H9 (cell line): ENCODE measurements around the gene LUZP2. TPM values are rescaled to one million over a fixed set of nuclear protein-coding genes. Genes with fewer than 3 reads are reported as not detected.
A peak's percentile ranks its signal among the peaks of the same experiment; 100 is the strongest.

Source experiments
- DNase-seq: peaks from one replicate; pipeline ENCODE4 v3.0.0-alpha.2; 2017
- H2AFZ ChIP-seq: one replicate; pipeline ENCODE4 v1.6.1; 2013; ENCODE audit warnings: mild to moderate bottlenecking, low read length, control low read depth, moderate library complexity
- H2AK5ac ChIP-seq: 2 replicates; pipeline ENCODE4 v1.6.1; 2013; ENCODE audit warnings: low read length, control low read depth, mixed read lengths; ENCODE audit not compliant: insufficient read length
- H2BK120ac ChIP-seq: one replicate; pipeline ENCODE4 v1.6.1; 2013; ENCODE audit warnings: low read depth, mild to moderate bottlenecking, low read length, control low read depth, inconsistent platforms; ENCODE audit not compliant: poor library complexity, severe bottlenecking
- H2BK12ac ChIP-seq: 2 replicates; pipeline ENCODE4 v1.6.1; 2013; ENCODE audit warnings: low read length, control low read depth, mixed read lengths, low read depth; ENCODE audit not compliant: insufficient read length
- H2BK15ac ChIP-seq: 2 replicates; pipeline ENCODE4 v1.6.1; 2013; ENCODE audit warnings: low read depth, low read length, control low read depth
- H2BK20ac ChIP-seq: one replicate; pipeline ENCODE4 v1.6.1; 2013; ENCODE audit warnings: low read depth, mild to moderate bottlenecking, low read length, control low read depth, inconsistent platforms; ENCODE audit not compliant: poor library complexity, severe bottlenecking
- H2BK5ac ChIP-seq: 2 replicates; pipeline ENCODE4 v1.6.1; 2013; ENCODE audit warnings: low read length, control low read depth, mixed read lengths; ENCODE audit not compliant: insufficient read length
- H3K14ac ChIP-seq: 2 replicates; pipeline ENCODE4 v1.6.1; 2013; ENCODE audit warnings: low read length, control low read depth; ENCODE audit not compliant: insufficient read depth
- H3K18ac ChIP-seq: 2 replicates; pipeline ENCODE4 v1.6.1; 2013; ENCODE audit warnings: low read depth, mild to moderate bottlenecking, mixed read lengths, low read length, control low read depth; ENCODE audit not compliant: insufficient read length
- H3K23ac ChIP-seq: 2 replicates; pipeline ENCODE4 v1.6.1; 2013; ENCODE audit warnings: low read length, control low read depth, mixed read lengths, low read depth; ENCODE audit not compliant: insufficient read length
- H3K23me2 ChIP-seq: 2 replicates; pipeline ENCODE4 v1.6.1; 2013; ENCODE audit warnings: low read depth, mild to moderate bottlenecking, mixed read lengths, low read length, control low read depth; ENCODE audit not compliant: insufficient read length, poor library complexity, severe bottlenecking
- H3K27ac ChIP-seq: 2 replicates; pipeline ENCODE4 v1.5.1; 2013; ENCODE audit warnings: low read length, control low read depth, mixed read lengths, low read depth; ENCODE audit not compliant: insufficient read length
- H3K27me3 ChIP-seq: 2 replicates; pipeline ENCODE4 v1.6.1; 2013; ENCODE audit warnings: low read length, control low read depth, inconsistent platforms; ENCODE audit not compliant: insufficient read depth
- H3K4ac ChIP-seq: 2 replicates; pipeline ENCODE4 v1.6.1; 2013; ENCODE audit warnings: low read depth, mild to moderate bottlenecking, control low read depth, inconsistent platforms, low read length, moderate library complexity
- H3K4me1 ChIP-seq: 2 replicates; pipeline ENCODE4 v1.6.1; 2013; ENCODE audit warnings: low read length, control low read depth, inconsistent platforms; ENCODE audit not compliant: insufficient read depth
- H3K4me2 ChIP-seq: 2 replicates; pipeline ENCODE4 v1.6.1; 2013; ENCODE audit warnings: low read length, control low read depth, mixed read lengths; ENCODE audit not compliant: insufficient read length, insufficient read depth
- H3K56ac ChIP-seq: 2 replicates; pipeline ENCODE4 v1.6.1; 2013; ENCODE audit warnings: low read depth, mild to moderate bottlenecking, mixed read lengths, low read length, control low read depth; ENCODE audit not compliant: insufficient read length
- H3K79me1 ChIP-seq: 2 replicates; pipeline ENCODE4 v1.6.1; 2013; ENCODE audit warnings: low read depth, mild to moderate bottlenecking, moderate library complexity, low read length, control low read depth, inconsistent platforms; ENCODE audit not compliant: insufficient read depth, poor library complexity, severe bottlenecking
- H3K79me2 ChIP-seq: 2 replicates; pipeline ENCODE4 v1.6.1; 2013; ENCODE audit warnings: low read length, control low read depth, inconsistent platforms; ENCODE audit not compliant: insufficient read depth
- H3K9ac ChIP-seq: 2 replicates; pipeline ENCODE4 v1.6.1; 2013; ENCODE audit warnings: low read length, control low read depth, mixed read lengths; ENCODE audit not compliant: insufficient read length; ENCODE audit errors: extremely low read depth
- H3K9me3 ChIP-seq: one replicate; pipeline ENCODE4 v1.6.1; 2013; ENCODE audit warnings: low read depth, low read length, inconsistent platforms; ENCODE audit not compliant: control insufficient read depth
- H3T11ph ChIP-seq: one replicate; pipeline ENCODE4 v1.6.1; 2013; ENCODE audit warnings: mild to moderate bottlenecking, low read length, control low read depth, inconsistent platforms
- H4K20me1 ChIP-seq: one replicate; pipeline ENCODE4 v1.6.1; 2013; ENCODE audit not compliant: control insufficient read depth, insufficient read length, insufficient read depth
- H4K5ac ChIP-seq: 2 replicates; pipeline ENCODE4 v1.6.1; 2013; ENCODE audit warnings: low read depth, mild to moderate bottlenecking, mixed read lengths, low read length, control low read depth; ENCODE audit not compliant: insufficient read length
- H4K8ac ChIP-seq: replicated peaks from 2 replicates; pipeline ENCODE4 v1.6.1; 2013; ENCODE audit warnings: low read length, control low read depth, mixed read lengths, low read depth; ENCODE audit not compliant: insufficient read length
- H4K91ac ChIP-seq: 2 replicates; pipeline ENCODE4 v1.6.1; 2013; ENCODE audit warnings: low read depth, mild to moderate bottlenecking, moderate library complexity, mixed read lengths, low read length, control low read depth; ENCODE audit not compliant: insufficient read length
- H3K27ac Mint-ChIP-seq, 3 experiments: 2 replicates in 2 of 3; 3 replicates in 1 of 3; pipeline ENCODE4 v1.8.0; 2020 to 2021; ENCODE audit warnings: mixed read lengths in 3 of 3, mild to moderate bottlenecking in 1 of 3, moderate library complexity in 1 of 3
- H3K27me3 Mint-ChIP-seq: 2 replicates; pipeline ENCODE4 v1.8.0; 2021; ENCODE audit warnings: low read depth, mild to moderate bottlenecking, moderate library complexity, mixed read lengths
- H3K36me3 Mint-ChIP-seq, 3 experiments: 2 replicates in 2 of 3; 3 replicates in 1 of 3; pipeline ENCODE4 v1.8.0; 2020 to 2021; ENCODE audit warnings: low read depth in 3 of 3, mixed read lengths in 3 of 3; ENCODE audit not compliant: insufficient read depth in 1 of 3
- H3K4me1 Mint-ChIP-seq, 2 experiments: 2 replicates each; pipeline ENCODE4 v1.8.0; 2020; ENCODE audit warnings: mixed read lengths in 2 of 2
- H3K4me3 Mint-ChIP-seq, 2 experiments: 2 replicates in 1 of 2; 3 replicates in 1 of 2; pipeline ENCODE4 v1.8.0; 2020 to 2021; ENCODE audit warnings: mild to moderate bottlenecking in 2 of 2, mixed read lengths in 2 of 2, moderate library complexity in 1 of 2
- H3K9me3 Mint-ChIP-seq, 2 experiments: 2 replicates in 1 of 2; 3 replicates in 1 of 2; pipeline ENCODE4 v1.8.0; 2020; ENCODE audit warnings: mild to moderate bottlenecking in 2 of 2, mixed read lengths in 2 of 2, moderate library complexity in 1 of 2
- WGBS: extraction: QIAGEN DNeasy Blood & Tissue Kit; methylation state at CpG from one replicate; pipeline ENCODE4 v1.1.7; 2013; ENCODE audit warnings: missing lambda C conversion rate, low lambda C conversion rate, mixed read lengths; ENCODE audit not compliant: insufficient read length; ENCODE audit errors: extremely low coverage; 5-methylcytosine and 5-hydroxymethylcytosine counted together
- total RNA-seq: library from RNA; stranded (reverse); gene quantifications from 2 replicates; pipeline ENCODE4 v1.2.1, GENCODE V29; 2021
- TF ChIP-seq, protein P1 (sequence below): fragments of 200-600 bp; sonication (generic); conservative IDR thresholded peaks from 3 replicates; pipeline ENCODE4 v1.8.0; 2021; ENCODE audit warnings: antibody characterized with exemption, mild to moderate bottlenecking

LUZP2 gene
- total RNA-seq, 1 experiment from 2014 or later, result 25.4 TPM

DNA sequence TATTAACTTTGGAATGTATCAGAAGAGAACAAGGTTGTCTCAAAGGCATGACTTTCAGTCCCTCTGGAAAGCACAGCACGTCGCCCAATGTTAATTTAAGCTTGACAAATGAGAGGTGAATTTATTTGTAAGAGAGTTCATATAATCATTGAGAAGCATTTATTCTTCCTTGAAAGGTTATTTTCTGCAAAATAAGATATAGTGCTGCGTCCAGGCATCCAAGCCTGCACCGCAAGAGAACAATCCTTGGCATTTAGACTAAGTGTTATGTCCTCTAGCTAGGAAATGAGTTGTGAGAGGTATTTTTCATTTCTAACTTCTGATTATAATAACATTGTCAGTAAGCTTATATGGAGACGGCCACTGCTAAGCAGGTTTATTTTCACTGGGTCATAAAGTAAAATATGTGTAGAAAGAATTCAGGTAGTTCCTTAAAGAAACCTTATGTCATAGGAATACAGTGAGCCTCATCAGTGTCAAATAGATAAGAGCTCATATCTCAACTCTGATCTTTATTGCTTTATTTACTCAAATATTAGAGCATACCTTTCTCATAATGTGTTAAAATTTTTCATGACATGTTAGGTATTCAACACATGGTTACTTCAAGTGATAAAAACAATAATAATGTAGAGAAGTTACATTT lies 182.0 kb downstream of the LUZP2 start:
- Histone ChIP-seq H4K8ac (no peak overlapping the region), H3K79me1 (no peaks in the 10 kb centered on the region), H3K4me1 (no peaks in the 10 kb centered on the region; the same call in 1 of the 2 replicates), H3K4me2 (no peak overlapping the region), H3K23ac (no peak overlapping the region), H4K5ac (no peak overlapping the region), H3K23me2 (no peaks in the 10 kb centered on the region), H3K27me3 (no peaks in the 10 kb centered on the region), H3K79me2 (no peaks in the 10 kb centered on the region), H2AFZ (no peak overlapping the region), H3K27ac (no peak overlapping the region), H2AK5ac (no peak overlapping the region), H3K9me3 (no peaks in the 10 kb centered on the region), H4K91ac (no peak overlapping the region), H2BK20ac (no peak overlapping the region), H3K9ac (no peak overlapping the region), H3T11ph (no peak overlapping the region), H2BK120ac (no peak overlapping the region), H3K18ac (no peak overlapping the region), H2BK5ac (no peak overlapping the region), H2BK15ac (no peak overlapping the region), H2BK12ac (no peak overlapping the region), H4K20me1 (no peaks in the 10 kb centered on the region), H3K56ac (no peak overlapping the region), H3K4ac (no peak overlapping the region), H3K14ac (no peak overlapping the region)
- Mint-ChIP-seq H3K36me3 (peaks cover 0 to 5% (median 4%) of the 10 kb centered on the region in 3 experiments; a peak in 3 of 7 replicates), H3K27ac (peak overlapping the region in 1 of 3 experiments; percentile 64; a peak in 1 of 7 replicates), H3K4me1 (peaks cover 39 to 44% of the 10 kb centered on the region in 2 experiments), H3K27me3 (no peaks in the 10 kb centered on the region), H3K9me3 (peaks cover 0 to 4% of the 10 kb centered on the region in 2 experiments; a peak in 1 of 5 replicates), H3K4me3 (no peak overlapping the region)
- no CpG with 5 or more reads among the region's 5 CpGs for WGBS
- DNase-seq, result no peak
- TF ChIP-seq, protein P1, sequence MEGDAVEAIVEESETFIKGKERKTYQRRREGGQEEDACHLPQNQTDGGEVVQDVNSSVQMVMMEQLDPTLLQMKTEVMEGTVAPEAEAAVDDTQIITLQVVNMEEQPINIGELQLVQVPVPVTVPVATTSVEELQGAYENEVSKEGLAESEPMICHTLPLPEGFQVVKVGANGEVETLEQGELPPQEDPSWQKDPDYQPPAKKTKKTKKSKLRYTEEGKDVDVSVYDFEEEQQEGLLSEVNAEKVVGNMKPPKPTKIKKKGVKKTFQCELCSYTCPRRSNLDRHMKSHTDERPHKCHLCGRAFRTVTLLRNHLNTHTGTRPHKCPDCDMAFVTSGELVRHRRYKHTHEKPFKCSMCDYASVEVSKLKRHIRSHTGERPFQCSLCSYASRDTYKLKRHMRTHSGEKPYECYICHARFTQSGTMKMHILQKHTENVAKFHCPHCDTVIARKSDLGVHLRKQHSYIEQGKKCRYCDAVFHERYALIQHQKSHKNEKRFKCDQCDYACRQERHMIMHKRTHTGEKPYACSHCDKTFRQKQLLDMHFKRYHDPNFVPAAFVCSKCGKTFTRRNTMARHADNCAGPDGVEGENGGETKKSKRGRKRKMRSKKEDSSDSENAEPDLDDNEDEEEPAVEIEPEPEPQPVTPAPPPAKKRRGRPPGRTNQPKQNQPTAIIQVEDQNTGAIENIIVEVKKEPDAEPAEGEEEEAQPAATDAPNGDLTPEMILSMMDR, result no peak
